NT2/D1 (cell line): ENCODE data around the gene AMIGO1.

ENCODE experiments used
- YY1 ChIP-seq: IDR thresholded peaks from 2 replicates; pipeline ENCODE4 v1.6.1; 2011; ENCODE audit not compliant: insufficient read length, insufficient read depth
- ZNF274 ChIP-seq: IDR thresholded peaks from 2 replicates; pipeline ENCODE4 v1.6.1; 2011; ENCODE audit warnings: mild to moderate bottlenecking, low read depth, low read length

- TF ChIP-seq YY1 (no peak), ZNF274 (no peak)
These were observed 28.1 kb upstream of the AMIGO1 start for GRCh38 chr1:109537450-109538178.
